BJ (cell line): ENCODE data around the gene CD99. TPM values are rescaled to one million over a fixed set of nuclear protein-coding genes. Genes with fewer than 3 reads are reported as not detected.

ENCODE experiments used
- CTCF ChIA-PET: fragments of 350-600 bp; formaldehyde crosslinking; extraction: SDS; loops from one replicate; lab custom pipeline; 2021; ENCODE audit warnings: antibody characterized with exemption, inconsistent platforms; lab: Yijun Ruan, JAX
- POLR2A ChIA-PET: fragments of 300-600 bp; sonication (Branson Sonifier 250); formaldehyde crosslinking; extraction: SDS; loops from one replicate; lab custom pipeline; 2021; ENCODE audit warnings: antibody characterized with exemption; lab: Charles Lee
- DNase-seq: peaks from one replicate; pipeline ENCODE4 v3.0.0-alpha.2; 2011; ENCODE audit warnings: low read depth
- H3K27me3 ChIP-seq: 2 replicates; pipeline ENCODE4 v1.6.0; 2011; ENCODE audit warnings: low read length; ENCODE audit not compliant: control insufficient read depth, insufficient read depth
- H3K36me3 ChIP-seq: 2 replicates; pipeline ENCODE4 v1.5.1; 2011; ENCODE audit warnings: low read length; ENCODE audit not compliant: control insufficient read depth, insufficient read depth
- H3K4me3 ChIP-seq: 2 replicates; pipeline ENCODE4 v1.5.1; 2011; ENCODE audit warnings: low read depth, mild to moderate bottlenecking, control low read depth, low read length
- CTCF ChIP-seq: IDR thresholded peaks from 2 replicates; pipeline ENCODE4 v1.5.1; 2011; ENCODE audit warnings: low read depth, mild to moderate bottlenecking, control low read depth, inconsistent platforms, low read length, moderate library complexity; ENCODE audit not compliant: insufficient read depth
- polyA plus RNA-seq: library from polyadenylated mRNA; depleted of rRNA; stranded (reverse); fragments of >200 nt; gene quantifications from 2 replicates; pipeline ENCODE4 v1.2.3, GENCODE V29; 2011

CD99 gene
- polyA plus RNA-seq, 1 experiment = 479 TPM

GRCh38 chrX:2647627-2648026, 43.5 kb upstream of the CD99 start:
- TF ChIP-seq CTCF = no peak
- POLR2A ChIA-PET = no interaction called here
- Histone ChIP-seq H3K4me3 (no peak overlapping the region), H3K36me3 (peaks cover 1% of the 10 kb centered on the region; the same call in 1 of the 2 replicates), H3K27me3 (no peaks in the 10 kb centered on the region)
- CTCF ChIA-PET = no interaction called here
- no peak for DNase-seq

- CTCF ChIA-PET = no interaction called here
- POLR2A ChIA-PET = no interaction called here
- DNase-seq = no peak
- Histone ChIP-seq H3K27me3 (no peaks in the 10 kb centered on the region), H3K4me3 (no peak overlapping the region), H3K36me3 (peaks cover 1% of the 10 kb centered on the region; the same call in 1 of the 2 replicates)
- TF ChIP-seq CTCF = no peak
Measured at GRCh38 chrX:2650037-2650436, 41.1 kb upstream of the CD99 start.

GRCh38 chrX:2650865-2651264, 40.2 kb upstream of the CD99 start:
- Histone ChIP-seq H3K36me3 (no peaks in the 10 kb centered on the region), H3K27me3 (no peaks in the 10 kb centered on the region), H3K4me3 (no peak overlapping the region)
- TF ChIP-seq CTCF = no peak
- ChIA-PET CTCF (no interaction called here), POLR2A (no interaction called here)
- no peak for DNase-seq

- CTCF ChIA-PET = no interaction called here
- TF ChIP-seq CTCF = peak; percentile 32; the same call in 1 of the 2 replicates
- no peaks in the 10 kb centered on the region for H3K27me3 ChIP-seq
- POLR2A ChIA-PET = no interaction called here
- no peak for DNase-seq
- H3K36me3 ChIP-seq = no peaks in the 10 kb centered on the region
- no peak overlapping the region for H3K4me3 ChIP-seq
Measured at GRCh38 chrX:2652106-2652505, 39.0 kb upstream of the CD99 start.

GRCh38 chrX:2654436-2655340, 36.4 kb upstream of the CD99 start:
- CTCF ChIA-PET = no interaction called here
- Histone ChIP-seq H3K36me3 (no peaks in the 10 kb centered on the region), H3K27me3 (no peaks in the 10 kb centered on the region), H3K4me3 (no peak overlapping the region)
- TF ChIP-seq CTCF = no peak
- DNase-seq = no peak
- POLR2A ChIA-PET = no interaction called here
